GM12873 (cell line): ENCODE measurements around the gene PARD3.

ENCODE experiments used
- TF ChIP-seq, protein P1 (sequence below): IDR thresholded peaks from 2 replicates; pipeline ENCODE4 v1.5.1; 2012; ENCODE audit warnings: low read depth, mild to moderate bottlenecking, moderate library complexity, low read length, control low read depth; ENCODE audit not compliant: insufficient read depth; ENCODE audit errors: missing control alignments

Gene PARD3

DNA sequence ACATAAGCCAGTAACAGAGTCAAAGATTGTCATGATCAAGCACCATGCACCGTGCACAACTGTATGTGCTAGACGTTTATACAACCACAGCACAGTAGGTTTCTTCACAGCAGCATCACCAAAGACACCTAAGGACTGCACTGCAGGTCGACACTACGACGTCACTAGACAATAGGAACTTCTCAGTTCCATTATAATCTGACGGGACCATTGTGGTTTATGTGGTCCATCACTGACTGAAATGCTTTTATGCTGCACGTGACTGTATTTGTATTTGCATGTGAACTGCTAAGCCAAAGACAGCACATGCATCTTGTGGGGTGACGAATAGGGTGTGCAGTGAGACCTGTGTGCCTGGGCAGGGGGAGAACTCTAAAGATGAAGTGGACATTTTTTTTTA is 164.9 kb downstream of the PARD3 start:
- TF ChIP-seq, protein P1, sequence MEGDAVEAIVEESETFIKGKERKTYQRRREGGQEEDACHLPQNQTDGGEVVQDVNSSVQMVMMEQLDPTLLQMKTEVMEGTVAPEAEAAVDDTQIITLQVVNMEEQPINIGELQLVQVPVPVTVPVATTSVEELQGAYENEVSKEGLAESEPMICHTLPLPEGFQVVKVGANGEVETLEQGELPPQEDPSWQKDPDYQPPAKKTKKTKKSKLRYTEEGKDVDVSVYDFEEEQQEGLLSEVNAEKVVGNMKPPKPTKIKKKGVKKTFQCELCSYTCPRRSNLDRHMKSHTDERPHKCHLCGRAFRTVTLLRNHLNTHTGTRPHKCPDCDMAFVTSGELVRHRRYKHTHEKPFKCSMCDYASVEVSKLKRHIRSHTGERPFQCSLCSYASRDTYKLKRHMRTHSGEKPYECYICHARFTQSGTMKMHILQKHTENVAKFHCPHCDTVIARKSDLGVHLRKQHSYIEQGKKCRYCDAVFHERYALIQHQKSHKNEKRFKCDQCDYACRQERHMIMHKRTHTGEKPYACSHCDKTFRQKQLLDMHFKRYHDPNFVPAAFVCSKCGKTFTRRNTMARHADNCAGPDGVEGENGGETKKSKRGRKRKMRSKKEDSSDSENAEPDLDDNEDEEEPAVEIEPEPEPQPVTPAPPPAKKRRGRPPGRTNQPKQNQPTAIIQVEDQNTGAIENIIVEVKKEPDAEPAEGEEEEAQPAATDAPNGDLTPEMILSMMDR: no peak

DNA sequence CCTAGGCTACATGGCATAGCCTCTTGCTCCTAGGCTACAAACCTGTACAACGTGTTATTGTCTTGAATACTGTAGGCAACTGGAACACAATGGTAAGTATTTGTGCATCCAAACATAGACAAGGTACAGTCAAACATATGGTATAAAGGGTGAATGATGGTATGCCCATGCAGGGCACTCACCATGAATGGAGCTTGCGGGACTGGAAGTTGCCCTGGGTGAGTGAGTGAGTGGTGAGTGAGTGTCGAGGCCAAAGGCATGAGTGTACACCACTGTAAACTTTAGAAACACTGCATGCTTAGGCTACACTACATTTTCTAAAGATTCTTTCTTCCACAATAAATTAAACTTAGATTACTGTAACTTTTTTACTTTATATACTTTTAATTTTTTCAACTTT is 165.7 kb downstream of the PARD3 start:
- TF ChIP-seq, protein P1: no peak

- TF ChIP-seq, protein P1: no peak
Observed at GRCh38 chr10:34648919-34649318, 166.2 kb downstream of the PARD3 start.

DNA sequence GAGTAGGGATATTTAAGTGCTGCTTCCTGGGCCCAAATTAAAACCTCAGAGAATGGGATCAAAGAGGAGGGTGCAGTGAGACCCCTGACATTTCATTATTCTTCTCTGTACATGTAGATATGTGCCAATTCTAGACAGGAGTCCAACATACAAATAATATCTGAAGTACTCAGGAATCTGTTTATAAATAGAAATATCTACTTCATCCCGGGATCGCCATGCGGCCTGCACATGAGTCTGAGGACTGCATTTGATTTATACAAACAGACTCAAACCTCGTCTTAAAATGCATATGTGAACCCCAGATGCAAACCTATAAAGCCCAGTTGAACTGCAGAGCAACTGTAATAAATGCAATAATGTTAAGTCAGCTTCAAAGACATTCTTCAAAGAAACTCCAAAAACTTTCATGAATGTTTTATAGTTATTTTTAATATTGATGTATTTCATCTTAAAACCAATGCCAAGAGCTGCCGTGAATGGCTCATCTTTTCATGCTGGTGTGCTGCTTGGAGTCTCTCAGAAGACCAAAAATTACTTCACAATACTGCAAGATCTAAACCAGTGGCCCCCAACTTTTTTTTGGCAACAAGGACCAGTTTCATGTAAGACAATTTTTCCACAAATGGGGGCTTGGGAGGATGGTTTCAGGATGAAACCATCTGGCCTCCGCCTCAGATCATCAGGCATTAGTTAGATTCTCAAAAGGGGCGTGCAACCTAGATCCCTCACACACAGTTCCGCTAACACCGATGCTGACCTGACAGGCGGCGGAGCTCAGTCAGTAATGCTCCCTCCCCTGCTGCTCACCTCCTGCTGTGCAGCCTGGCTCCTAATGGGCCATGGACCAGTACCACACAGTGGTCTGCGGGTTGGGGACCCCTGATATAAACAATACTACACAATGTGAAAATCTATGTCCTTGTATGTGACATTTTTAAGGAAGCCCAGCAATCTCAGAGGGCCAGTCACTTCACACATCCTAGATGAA is 166.9 kb downstream of the PARD3 start:
- TF ChIP-seq, protein P1: no peak

DNA sequence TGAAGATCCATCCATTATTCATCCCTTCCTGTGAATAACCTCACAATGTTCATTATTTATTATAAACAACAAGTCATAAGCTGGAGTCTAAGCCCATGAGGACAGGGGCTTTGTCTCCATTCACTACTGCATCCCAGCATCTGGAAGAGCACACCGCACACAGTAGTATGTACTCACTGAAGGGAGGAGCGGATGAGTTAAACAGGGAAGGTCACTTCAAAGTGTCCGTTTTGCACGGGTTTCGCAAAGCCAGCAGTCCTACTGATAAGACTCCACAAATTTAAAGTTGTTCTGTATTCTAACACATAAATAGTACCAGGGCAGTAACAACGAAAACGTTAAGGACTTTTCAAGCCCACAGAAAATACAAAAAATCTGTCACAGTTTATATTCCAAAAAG is 167.9 kb downstream of the PARD3 start:
- TF ChIP-seq, protein P1: no peak

DNA sequence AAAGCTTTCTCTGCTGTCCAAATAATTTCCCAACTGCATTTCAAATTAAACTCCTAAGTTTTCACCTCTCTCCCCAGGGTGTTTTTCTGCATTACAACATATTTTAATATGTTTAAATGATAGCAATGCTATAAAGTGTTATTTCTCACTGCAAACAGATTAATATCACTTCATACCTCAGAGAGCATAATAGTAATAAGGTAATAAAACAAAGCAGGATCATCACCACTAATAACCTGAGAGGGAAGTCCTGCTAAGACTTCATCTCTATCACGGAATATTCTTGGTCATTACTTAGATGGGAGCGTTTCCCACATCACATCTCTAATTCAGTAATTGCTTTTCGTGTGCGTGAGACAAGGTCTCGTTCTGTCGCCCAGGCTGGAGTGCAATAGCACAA is 168.8 kb downstream of the PARD3 start:
- TF ChIP-seq, protein P1: no peak

GRCh38 chr10:34644224-34644623 is 170.9 kb downstream of the PARD3 start:
- TF ChIP-seq, protein P1: no peak
